Liver (tissue), 9 donors: ENCODE results near the gene HDAC6. TPM values are rescaled to one million over a fixed set of nuclear protein-coding genes. Genes with fewer than 3 reads are reported as not detected.

Experiments used
- DNase-seq: peaks from one replicate; pipeline ENCODE4 v3.0.0-alpha.2; 2017; ENCODE audit warnings: low spot score
- H3K27ac ChIP-seq, 2 donors: one replicate each; pipeline ENCODE4 v1.7.0; 2013; ENCODE audit warnings: inconsistent platforms in 2 of 2, low read length in 2 of 2, control low read depth in 1 of 2, low read depth in 1 of 2, mild to moderate bottlenecking in 1 of 2
- H3K27me3 ChIP-seq, 4 donors: one replicate each; pipeline versions ENCODE4 v1.6.1 to v1.7.0; 2013; ENCODE audit warnings: low read length in 3 of 4, inconsistent platforms in 1 of 4, mild to moderate bottlenecking in 1 of 4, moderate library complexity in 1 of 4; ENCODE audit not compliant: control insufficient read depth in 4 of 4, insufficient read depth in 4 of 4
- H3K36me3 ChIP-seq, 4 donors: one replicate each; pipeline versions ENCODE4 v1.6.1 to v1.7.0; 2013; ENCODE audit warnings: low read length in 3 of 4, mild to moderate bottlenecking in 3 of 4, low read depth in 1 of 4, moderate library complexity in 1 of 4; ENCODE audit not compliant: control insufficient read depth in 4 of 4, insufficient read depth in 3 of 4
- H3K4me1 ChIP-seq, 4 donors: one replicate each; pipeline versions ENCODE4 v1.6.1 to v1.7.0; 2013; ENCODE audit warnings: low read length in 3 of 4, mild to moderate bottlenecking in 3 of 4, moderate library complexity in 1 of 4; ENCODE audit not compliant: control insufficient read depth in 4 of 4, insufficient read depth in 4 of 4
- H3K4me3 ChIP-seq, 3 donors: one replicate each; pipeline versions ENCODE4 v1.6.1 to v1.7.0; 2013; ENCODE audit warnings: low read length in 3 of 3, control low read depth in 1 of 3, low read depth in 1 of 3, mild to moderate bottlenecking in 1 of 3
- H3K9ac ChIP-seq, 2 donors: one replicate each; pipeline ENCODE4 v1.7.0; 2013; ENCODE audit warnings: low read length in 2 of 2, mild to moderate bottlenecking in 2 of 2, moderate library complexity in 2 of 2, control low read depth in 1 of 2, low read depth in 1 of 2
- H3K9me3 ChIP-seq, 4 donors: one replicate each; pipeline versions ENCODE4 v1.6.1 to v1.7.0; 2013; ENCODE audit warnings: low read length in 3 of 4; ENCODE audit not compliant: control insufficient read depth in 4 of 4
- EGR1 ChIP-seq, 2 donors: IDR thresholded peaks; 2 replicates each; pipeline ENCODE4 v1.6.1; 2016 to 2018; ENCODE audit warnings: antibody characterized with exemption in 2 of 2, low read depth in 2 of 2
- FOXA1 ChIP-seq: IDR thresholded peaks from 2 replicates; pipeline ENCODE4 v1.6.1; 2016; ENCODE audit warnings: antibody characterized with exemption
- FOXA2 ChIP-seq: IDR thresholded peaks from 2 replicates; pipeline ENCODE4 v1.6.1; 2016; ENCODE audit warnings: antibody characterized with exemption
- GABPA ChIP-seq, 2 donors: IDR thresholded peaks in 1 of 2; conservative IDR thresholded peaks in 1 of 2; 2 replicates each; pipeline ENCODE4 v1.6.1; 2016; ENCODE audit warnings: antibody characterized with exemption in 2 of 2, mild to moderate bottlenecking in 1 of 2, moderate library complexity in 1 of 2
- HNF4A ChIP-seq, 2 donors: conservative IDR thresholded peaks; 2 replicates each; pipeline ENCODE4 v1.6.1; 2016; ENCODE audit warnings: antibody characterized with exemption in 2 of 2, mild to moderate bottlenecking in 2 of 2
- HNF4G ChIP-seq: IDR thresholded peaks from 2 replicates; pipeline ENCODE4 v1.6.1; 2016; ENCODE audit warnings: antibody characterized with exemption
- JUND ChIP-seq, 2 donors: IDR thresholded peaks; 2 replicates each; pipeline ENCODE4 v1.6.1; 2016; ENCODE audit warnings: antibody characterized with exemption in 2 of 2
- RAD21 ChIP-seq, 2 donors: IDR thresholded peaks; 2 replicates each; pipeline ENCODE4 v1.6.1; 2016; ENCODE audit warnings: antibody characterized with exemption in 2 of 2, mild to moderate bottlenecking in 2 of 2
- RXRA ChIP-seq, 2 donors: IDR thresholded peaks; 2 replicates each; pipeline ENCODE4 v1.6.1; 2017 to 2018; ENCODE audit warnings: antibody characterized with exemption in 2 of 2, mild to moderate bottlenecking in 1 of 2
- SP1 ChIP-seq: IDR thresholded peaks from 2 replicates; pipeline ENCODE4 v1.6.1; 2018; ENCODE audit warnings: antibody characterized with exemption, mild to moderate bottlenecking
- TAF1 ChIP-seq: conservative IDR thresholded peaks from 2 replicates; pipeline ENCODE4 v1.6.1; 2016; ENCODE audit warnings: antibody characterized with exemption, mild to moderate bottlenecking
- YY1 ChIP-seq: IDR thresholded peaks from 2 replicates; pipeline ENCODE4 v1.6.1; 2016; ENCODE audit warnings: antibody characterized with exemption, mild to moderate bottlenecking
- WGBS: extraction: QIAGEN DNeasy Blood & Tissue Kit; methylation state at CpG from one replicate; pipeline ENCODE4 v1.1.7; 2013; 5-methylcytosine and 5-hydroxymethylcytosine counted together
- polyA plus RNA-seq, 2 donors: library from polyadenylated mRNA; stranded (reverse) in 1 of 2; unstranded in 1 of 2; fragments of 200-250 nt in 1 of 2; fragments of >200 nt in 1 of 2; fragmentation: Nextera tagmentation in 1 of 2; extraction: Ambion mirVana in 1 of 2; gene quantifications; one replicate each; pipeline versions ENCODE4 v1.2.1 to v1.2.3, GENCODE V29; 2013 to 2015
- total RNA-seq, 2 donors: library from RNA; depleted of rRNA; stranded (reverse); fragments of >200 nt; gene quantifications; one replicate each; pipeline ENCODE4 v1.2.3, GENCODE V29; 2014
- TF ChIP-seq, protein P1 (sequence below): IDR thresholded peaks from 2 replicates; pipeline ENCODE4 v1.6.1; 2016; ENCODE audit warnings: antibody characterized with exemption
- TF ChIP-seq, protein P2 (sequence below): fragments of 150-350 bp; IDR thresholded peaks from 2 replicates; pipeline ENCODE4 v1.5.1; 2017; ENCODE audit warnings: improper control_type of control experiment, low read depth, low read length; ENCODE audit not compliant: missing input control
- TF ChIP-seq, protein P3 (sequence below): IDR thresholded peaks from 2 replicates; pipeline ENCODE4 v1.6.1; 2016; ENCODE audit warnings: antibody characterized with exemption
- TF ChIP-seq, protein P4 (sequence below): IDR thresholded peaks from 2 replicates; pipeline ENCODE4 v1.6.1; 2016; ENCODE audit warnings: antibody characterized with exemption, mild to moderate bottlenecking
- TF ChIP-seq, protein P5 (sequence below): IDR thresholded peaks from 2 replicates; pipeline ENCODE4 v1.6.1; 2016; ENCODE audit warnings: antibody characterized with exemption
- donor health status: healthy.
- donor health status: healthy.
- donor health status: healthy.
- donor health status: healthy.
- donor health status: healthy.

HDAC6 gene
- total and polyA plus RNA-seq, 4 donors: 48.1 to 80.5 (median 56.8) TPM

DNA sequence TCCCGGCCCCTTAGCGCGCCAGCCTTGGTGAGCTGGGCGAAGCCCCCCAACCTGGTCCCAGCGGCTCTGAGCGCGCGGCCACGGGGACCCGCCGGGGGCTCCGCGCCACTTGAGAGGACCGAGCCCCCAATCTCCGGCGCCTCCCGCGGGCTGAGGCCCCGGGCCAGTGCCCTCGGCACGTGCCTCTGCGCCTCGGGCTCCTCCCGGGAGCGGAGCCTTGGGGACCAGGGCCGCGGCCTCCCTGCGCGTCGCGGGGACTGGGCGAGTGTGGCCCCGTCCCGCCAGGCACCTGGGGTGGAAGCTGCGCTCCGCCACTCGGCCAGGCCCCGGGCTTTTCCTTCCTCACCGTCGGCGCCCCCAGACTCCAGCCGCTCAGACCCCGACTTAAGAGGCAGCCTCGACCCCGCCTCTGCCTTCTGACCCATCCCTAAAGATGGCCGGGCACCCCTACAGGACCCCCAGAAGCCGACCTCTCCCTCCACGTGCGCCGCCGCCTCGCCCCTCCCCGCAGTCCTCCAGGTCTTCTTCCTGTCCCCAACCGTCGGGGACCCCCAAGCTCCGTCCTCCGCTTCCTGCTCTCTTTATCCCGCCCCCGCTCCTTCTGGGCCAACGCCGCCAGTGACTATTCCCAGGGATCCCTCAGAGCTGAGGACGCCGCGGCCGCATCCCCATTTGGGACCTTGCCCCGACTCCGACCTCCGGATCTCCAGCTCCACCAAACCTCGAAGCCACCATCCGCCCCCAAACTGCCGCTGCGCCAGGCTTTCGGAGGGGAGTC is 25.2 kb downstream of the HDAC6 start:
- no peak for DNase-seq
- Histone ChIP-seq H3K4me1 (no peaks in the 10 kb centered on the region), H3K4me3 (no peak overlapping the region), H3K27ac (no peak overlapping the region), H3K36me3 (peaks cover 2 to 29% (median 11%) of the 10 kb centered on the region in 4 donors), H3K9me3 (peaks cover 0 to 2% (median 0%) of the 10 kb centered on the region in 4 donors), H3K27me3 (no peaks in the 10 kb centered on the region), H3K9ac (no peak overlapping the region)
- 70% methylated on average over 73 of the region's 73 CpGs for WGBS
- TF ChIP-seq RAD21 (IDR thresholded peaks at IDR 0.05) (no peak), TAF1 (no peak), GABPA (IDR thresholded peaks at IDR 0.05 in 1 of 2, conservative IDR thresholded peaks at IDR 0.05 in 1 of 2) (no peak), EGR1 (IDR thresholded peaks at IDR 0.05; ENCODE audit: low read depth in 2 of 2) (no peak), HNF4G (no peak), SP1 (no peak), YY1 (no peak), FOXA2 (no peak), JUND (IDR thresholded peaks at IDR 0.05) (no peak)
- TF ChIP-seq, protein P1, sequence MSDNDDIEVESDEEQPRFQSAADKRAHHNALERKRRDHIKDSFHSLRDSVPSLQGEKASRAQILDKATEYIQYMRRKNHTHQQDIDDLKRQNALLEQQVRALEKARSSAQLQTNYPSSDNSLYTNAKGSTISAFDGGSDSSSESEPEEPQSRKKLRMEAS: no peak
- TF ChIP-seq, protein P2, sequence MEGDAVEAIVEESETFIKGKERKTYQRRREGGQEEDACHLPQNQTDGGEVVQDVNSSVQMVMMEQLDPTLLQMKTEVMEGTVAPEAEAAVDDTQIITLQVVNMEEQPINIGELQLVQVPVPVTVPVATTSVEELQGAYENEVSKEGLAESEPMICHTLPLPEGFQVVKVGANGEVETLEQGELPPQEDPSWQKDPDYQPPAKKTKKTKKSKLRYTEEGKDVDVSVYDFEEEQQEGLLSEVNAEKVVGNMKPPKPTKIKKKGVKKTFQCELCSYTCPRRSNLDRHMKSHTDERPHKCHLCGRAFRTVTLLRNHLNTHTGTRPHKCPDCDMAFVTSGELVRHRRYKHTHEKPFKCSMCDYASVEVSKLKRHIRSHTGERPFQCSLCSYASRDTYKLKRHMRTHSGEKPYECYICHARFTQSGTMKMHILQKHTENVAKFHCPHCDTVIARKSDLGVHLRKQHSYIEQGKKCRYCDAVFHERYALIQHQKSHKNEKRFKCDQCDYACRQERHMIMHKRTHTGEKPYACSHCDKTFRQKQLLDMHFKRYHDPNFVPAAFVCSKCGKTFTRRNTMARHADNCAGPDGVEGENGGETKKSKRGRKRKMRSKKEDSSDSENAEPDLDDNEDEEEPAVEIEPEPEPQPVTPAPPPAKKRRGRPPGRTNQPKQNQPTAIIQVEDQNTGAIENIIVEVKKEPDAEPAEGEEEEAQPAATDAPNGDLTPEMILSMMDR: no peak
- TF ChIP-seq, protein P3, sequence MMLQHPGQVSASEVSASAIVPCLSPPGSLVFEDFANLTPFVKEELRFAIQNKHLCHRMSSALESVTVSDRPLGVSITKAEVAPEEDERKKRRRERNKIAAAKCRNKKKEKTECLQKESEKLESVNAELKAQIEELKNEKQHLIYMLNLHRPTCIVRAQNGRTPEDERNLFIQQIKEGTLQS: no peak

DNA sequence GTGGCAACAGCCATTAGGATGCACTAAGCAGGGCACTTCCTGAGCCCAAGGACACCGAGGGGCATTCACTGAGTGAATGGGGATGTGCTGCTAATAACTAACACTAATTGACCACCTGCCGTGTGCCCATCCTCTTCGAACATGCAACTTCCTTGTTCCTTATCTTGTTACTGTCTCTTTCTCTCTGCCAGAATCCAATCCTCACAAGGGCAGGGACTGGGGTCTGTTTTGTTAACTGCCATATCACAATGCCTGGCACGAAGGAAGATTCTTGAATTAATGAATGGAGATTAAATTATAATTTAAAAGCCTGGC is 25.7 kb downstream of the HDAC6 start:
- no peaks in the 10 kb centered on the region for H3K27me3 ChIP-seq

More for the DNA sequence above, 25.7 kb downstream of the HDAC6 start:
- TF ChIP-seq YY1 (no peak), JUND (IDR thresholded peaks at IDR 0.05) (no peak), FOXA2 (no peak), HNF4A (conservative IDR thresholded peaks at IDR 0.05) (no peak), HNF4G (no peak), FOXA1 (no peak), RAD21 (IDR thresholded peaks at IDR 0.05) (no peak), RXRA (IDR thresholded peaks at IDR 0.05) (no peak), EGR1 (IDR thresholded peaks at IDR 0.05; ENCODE audit: low read depth in 2 of 2) (no peak)
- TF ChIP-seq, protein P4, sequence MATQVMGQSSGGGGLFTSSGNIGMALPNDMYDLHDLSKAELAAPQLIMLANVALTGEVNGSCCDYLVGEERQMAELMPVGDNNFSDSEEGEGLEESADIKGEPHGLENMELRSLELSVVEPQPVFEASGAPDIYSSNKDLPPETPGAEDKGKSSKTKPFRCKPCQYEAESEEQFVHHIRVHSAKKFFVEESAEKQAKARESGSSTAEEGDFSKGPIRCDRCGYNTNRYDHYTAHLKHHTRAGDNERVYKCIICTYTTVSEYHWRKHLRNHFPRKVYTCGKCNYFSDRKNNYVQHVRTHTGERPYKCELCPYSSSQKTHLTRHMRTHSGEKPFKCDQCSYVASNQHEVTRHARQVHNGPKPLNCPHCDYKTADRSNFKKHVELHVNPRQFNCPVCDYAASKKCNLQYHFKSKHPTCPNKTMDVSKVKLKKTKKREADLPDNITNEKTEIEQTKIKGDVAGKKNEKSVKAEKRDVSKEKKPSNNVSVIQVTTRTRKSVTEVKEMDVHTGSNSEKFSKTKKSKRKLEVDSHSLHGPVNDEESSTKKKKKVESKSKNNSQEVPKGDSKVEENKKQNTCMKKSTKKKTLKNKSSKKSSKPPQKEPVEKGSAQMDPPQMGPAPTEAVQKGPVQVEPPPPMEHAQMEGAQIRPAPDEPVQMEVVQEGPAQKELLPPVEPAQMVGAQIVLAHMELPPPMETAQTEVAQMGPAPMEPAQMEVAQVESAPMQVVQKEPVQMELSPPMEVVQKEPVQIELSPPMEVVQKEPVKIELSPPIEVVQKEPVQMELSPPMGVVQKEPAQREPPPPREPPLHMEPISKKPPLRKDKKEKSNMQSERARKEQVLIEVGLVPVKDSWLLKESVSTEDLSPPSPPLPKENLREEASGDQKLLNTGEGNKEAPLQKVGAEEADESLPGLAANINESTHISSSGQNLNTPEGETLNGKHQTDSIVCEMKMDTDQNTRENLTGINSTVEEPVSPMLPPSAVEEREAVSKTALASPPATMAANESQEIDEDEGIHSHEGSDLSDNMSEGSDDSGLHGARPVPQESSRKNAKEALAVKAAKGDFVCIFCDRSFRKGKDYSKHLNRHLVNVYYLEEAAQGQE: no peak
- TF ChIP-seq, protein P2: no peak
- TF ChIP-seq, protein P5, sequence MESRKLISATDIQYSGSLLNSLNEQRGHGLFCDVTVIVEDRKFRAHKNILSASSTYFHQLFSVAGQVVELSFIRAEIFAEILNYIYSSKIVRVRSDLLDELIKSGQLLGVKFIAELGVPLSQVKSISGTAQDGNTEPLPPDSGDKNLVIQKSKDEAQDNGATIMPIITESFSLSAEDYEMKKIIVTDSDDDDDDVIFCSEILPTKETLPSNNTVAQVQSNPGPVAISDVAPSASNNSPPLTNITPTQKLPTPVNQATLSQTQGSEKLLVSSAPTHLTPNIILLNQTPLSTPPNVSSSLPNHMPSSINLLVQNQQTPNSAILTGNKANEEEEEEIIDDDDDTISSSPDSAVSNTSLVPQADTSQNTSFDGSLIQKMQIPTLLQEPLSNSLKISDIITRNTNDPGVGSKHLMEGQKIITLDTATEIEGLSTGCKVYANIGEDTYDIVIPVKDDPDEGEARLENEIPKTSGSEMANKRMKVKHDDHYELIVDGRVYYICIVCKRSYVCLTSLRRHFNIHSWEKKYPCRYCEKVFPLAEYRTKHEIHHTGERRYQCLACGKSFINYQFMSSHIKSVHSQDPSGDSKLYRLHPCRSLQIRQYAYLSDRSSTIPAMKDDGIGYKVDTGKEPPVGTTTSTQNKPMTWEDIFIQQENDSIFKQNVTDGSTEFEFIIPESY: no peak
- TF ChIP-seq, protein P3: no peak
- TF ChIP-seq, protein P1: no peak
- no peak for DNase-seq
- H3K4me3 ChIP-seq: no peak overlapping the region
- no peak overlapping the region for H3K9ac ChIP-seq
- WGBS: 68% methylated on average over 4 of the region's 4 CpGs
- H3K9me3 ChIP-seq: peaks cover 0 to 2% (median 0%) of the 10 kb centered on the region in 4 donors
- no peak overlapping the region for H3K27ac ChIP-seq
- H3K36me3 ChIP-seq: peaks cover 2 to 24% (median 9%) of the 10 kb centered on the region in 4 donors
- H3K4me1 ChIP-seq: no peaks in the 10 kb centered on the region
